Activated CD4-positive, CD25-positive, alpha-beta regulatory T cell treated with anti-CD3 and anti-CD28 coated beads, Interleukin-2, amount 50 U/mL, for 16 hours (primary cell): Measurements from ENCODE around the gene TBCD.

Experiments
- DNase-seq: peaks from one replicate; pipeline ENCODE4 v3.0.0-alpha.2; 2020; ENCODE audit warnings: low read depth, low spot score

TBCD gene

DNA sequence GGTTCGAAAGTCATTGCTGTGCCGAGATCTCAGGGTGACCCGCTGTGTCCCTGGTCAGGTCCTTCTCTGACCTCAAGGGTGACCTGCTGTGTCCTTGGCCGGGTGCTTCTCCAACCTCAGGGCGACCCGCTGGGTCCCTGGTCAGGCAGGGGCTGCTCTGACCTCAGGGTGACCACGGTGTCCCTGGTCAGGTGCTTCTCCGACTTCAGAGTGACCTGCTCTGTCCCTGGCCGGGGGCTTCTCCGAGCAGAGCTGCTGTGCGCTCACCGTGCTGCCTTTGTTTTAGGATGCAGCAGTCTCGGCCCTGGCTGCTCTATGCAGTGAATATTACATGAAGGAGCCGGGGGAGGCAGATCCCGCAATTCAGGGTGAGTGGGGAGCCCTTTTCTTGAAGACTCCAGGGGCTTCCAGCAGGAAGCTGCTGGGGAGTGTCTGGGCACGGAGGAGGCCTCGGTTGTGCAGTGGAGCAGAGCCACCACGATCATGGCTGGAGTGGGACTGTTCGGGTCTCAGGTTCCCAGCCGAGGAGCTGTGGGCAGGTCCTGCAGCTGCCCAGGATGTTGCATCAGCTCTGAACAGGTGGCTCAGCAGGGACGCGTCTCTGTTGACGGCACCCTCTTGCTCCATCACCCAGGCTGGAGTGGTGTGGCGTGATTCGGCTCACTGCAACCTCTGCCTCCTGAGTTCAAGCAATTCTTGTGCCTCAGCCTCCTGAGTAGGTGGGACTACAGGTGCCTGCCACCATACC, 171.7 kb downstream of the TBCD start:
- no peak for DNase-seq

DNA sequence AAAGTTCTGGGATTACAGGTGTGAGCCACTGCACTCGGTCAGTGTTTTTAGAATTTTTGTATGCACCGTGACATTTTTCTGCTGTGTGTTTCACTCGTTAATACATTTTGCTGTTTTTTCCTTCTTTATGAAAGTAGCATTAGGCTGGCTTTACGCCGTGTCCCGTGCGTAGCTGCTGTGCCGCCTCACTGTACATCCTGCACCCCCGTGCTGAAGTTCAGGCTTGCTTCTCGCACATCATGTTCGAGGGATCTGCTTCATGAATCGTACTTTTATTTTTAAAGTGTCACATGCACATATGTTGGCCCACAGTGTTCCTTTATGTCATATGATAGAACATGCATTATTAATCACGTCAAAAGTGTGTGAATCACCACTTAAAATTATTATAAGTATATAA, 172.3 kb downstream of the TBCD start:
- no peak for DNase-seq

DNA sequence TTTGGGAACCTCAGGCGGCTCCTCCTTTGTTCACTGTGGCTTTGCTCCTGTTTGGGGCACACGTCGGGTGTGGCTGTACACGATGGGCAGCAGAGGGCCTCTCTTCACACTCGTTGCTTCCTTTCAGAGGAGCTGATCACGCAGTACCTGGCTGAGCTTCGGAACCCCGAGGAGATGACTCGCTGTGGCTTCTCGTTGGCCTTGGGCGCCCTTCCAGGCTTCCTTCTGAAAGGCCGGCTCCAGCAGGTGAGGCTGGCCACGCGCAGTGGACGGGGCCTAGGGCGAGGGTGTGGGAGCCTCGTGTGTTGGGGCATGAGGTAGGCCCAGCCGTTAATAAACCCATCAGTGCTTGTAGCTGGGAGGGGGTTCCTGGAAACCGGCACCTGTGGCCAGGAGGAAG, 172.9 kb downstream of the TBCD start:
- DNase-seq, result no peak

DNA sequence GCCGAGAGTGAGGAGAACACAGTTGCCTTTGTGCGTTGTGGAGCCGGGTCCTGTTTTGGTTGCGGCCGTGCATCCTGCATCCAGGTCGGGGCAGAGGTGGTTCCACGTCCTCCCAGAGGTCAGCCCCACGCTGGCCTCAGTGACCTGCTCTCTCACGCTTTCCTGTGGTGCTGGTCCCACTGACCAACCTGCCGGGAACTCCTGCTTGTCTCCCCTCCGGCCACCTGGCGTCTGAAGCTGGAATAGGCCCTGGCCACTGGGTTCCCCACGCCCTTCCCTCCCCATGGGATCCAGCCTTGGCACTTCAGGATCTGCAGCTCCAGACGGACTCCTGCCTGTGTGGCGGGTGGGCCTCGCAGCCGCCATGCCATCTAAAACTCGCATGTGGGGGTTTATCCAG, 173.5 kb downstream of the TBCD start:
- no peak for DNase-seq

DNA sequence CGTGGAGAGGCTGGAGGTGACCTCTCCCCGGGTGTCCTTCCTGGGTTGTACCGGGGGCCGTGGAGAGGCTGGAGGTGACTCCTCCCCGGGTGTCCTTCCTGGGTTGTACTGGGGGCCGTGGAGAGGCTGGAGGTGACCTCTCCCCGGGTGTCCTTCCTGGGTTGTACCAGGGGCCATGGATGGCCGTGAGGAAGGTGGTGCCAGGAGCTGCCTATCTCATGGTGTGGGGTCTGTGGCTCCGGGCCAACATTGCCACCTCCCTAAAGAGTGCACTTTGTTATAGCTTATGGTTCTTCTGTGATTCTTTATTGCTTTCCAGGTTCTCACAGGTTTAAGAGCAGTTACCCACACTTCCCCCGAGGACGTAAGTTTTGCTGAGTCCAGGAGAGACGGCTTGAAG, 174.2 kb downstream of the TBCD start:
- DNase-seq, result no peak

DNA sequence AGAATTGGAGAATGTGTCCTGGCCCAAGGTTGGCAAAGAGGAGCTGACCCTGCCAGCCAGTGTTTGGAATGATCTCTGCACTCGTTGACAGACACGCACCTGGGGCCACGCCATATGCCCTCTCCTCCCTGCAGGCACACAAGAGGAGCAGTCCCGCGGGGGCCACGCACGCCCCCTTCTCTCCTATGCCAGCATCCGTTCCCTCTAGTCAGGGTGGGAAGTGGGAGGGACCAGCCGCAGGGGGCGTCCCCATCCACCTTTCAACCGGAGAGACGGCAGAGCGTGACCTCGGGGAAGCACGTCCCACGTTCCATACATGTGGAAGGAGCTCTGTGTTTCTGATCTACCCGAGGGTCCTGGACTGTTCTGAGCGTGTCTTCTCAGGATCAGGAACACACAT, 174.9 kb downstream of the TBCD start:
- no peak for DNase-seq

DNA sequence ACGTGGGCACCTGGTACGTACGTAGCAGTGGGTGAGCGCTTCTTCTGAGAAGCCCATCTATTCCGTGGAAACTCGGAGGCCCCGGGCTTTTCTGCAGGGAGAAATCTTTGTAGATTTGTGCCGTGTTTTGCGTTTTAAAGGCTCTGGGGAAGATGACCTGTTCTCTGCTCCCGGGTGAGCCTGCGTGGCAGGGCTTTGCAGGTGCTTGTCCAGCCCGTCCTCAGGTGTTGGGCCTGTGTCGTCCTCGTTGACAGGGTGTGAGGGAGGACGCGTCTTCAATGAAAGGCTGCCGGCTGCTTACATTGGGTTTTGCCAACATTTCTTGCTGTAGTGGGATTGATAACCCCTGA, 175.4 kb downstream of the TBCD start:
- no peak for DNase-seq

DNA sequence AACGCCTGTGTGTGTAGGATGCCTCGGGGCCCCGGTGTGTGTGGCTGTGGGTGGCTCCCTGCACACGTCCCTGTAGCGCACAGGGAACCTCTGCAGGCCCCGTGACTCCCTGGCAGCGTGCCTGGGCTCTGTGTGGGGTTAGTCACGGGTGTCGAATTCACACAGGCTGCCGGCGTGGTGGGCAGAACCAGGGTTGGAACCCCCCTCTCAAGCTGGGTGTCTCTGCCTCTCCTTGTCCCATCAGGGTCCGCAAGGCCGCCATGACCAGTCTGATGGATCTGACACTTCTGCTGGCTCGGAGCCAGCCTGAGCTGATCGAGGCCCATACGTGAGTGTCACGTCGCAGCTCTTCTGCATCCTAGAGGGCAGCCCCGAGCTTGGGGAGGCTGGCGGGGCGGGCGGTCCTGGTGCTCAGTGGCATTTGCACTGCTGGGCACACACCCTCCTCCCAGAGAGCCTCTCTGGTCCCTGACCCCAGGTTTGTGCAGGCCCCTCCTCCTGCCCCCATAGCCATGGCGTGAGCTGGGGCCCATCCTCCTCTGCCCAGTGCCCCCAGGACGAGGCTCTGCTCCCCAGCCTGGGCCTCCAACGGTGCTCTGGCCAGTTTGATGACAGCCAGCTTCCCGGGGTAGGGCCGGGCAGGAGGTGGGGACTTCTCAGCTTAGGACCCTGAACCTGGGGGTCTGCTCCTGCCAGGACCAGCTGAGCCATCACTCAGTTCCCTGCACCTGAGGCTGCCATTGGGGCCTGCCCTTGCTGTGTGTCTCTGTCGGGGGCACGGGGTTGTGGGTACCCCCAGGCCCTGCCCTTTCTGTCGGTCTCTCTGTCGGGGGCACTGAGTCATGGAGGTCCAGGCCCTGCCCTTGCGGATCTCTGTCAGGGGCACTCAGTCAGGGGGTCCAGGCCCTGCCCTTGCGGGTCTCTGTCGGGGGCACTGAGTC, 176.1 kb downstream of the TBCD start:
- DNase-seq, result no peak

DNA sequence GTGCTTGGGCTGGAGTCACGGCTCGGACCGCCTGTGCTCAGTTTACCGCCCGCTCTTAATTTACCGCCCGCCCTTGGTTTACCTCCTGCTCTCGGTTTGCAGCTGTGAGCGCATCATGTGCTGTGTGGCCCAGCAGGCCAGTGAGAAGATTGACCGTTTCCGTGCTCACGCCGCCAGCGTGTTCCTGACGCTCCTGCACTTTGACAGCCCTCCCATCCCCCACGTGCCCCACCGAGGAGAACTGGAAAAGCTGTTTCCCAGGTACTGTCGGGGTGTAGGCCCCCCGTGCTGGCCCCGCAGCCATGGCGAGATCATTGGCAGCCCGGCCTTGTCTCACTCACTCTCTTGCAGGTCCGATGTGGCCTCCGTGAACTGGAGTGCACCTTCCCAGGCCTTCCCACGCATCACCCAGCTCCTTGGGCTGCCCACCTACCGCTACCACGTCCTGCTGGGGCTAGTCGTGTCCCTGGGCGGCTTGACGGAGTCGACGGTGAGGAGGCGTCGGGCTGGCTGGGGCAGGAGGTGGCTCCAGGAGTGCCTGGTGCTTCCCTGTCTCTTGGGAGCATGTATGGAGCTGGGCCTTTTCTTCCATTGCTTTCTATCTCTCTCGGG, 177.3 kb downstream of the TBCD start:
- no peak for DNase-seq

DNA sequence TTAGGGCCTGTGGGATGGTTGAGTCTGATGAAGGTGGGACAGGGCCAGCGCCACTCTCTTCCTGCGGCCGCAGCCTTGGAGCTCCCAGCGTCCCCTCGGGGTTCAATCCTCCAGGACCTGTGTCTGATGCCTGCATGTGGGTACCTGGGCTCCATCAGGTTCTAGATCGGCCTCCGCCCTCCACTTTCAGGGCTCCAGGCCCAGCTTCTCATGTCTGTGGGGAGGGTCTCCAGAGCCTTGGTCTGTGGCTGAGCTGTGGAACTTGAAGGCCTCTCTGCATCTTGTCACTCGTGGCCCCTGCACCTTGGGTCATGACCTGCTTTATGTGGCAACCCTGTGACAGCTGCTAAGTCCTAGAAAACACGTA, 177.8 kb downstream of the TBCD start:
- no peak for DNase-seq

DNA sequence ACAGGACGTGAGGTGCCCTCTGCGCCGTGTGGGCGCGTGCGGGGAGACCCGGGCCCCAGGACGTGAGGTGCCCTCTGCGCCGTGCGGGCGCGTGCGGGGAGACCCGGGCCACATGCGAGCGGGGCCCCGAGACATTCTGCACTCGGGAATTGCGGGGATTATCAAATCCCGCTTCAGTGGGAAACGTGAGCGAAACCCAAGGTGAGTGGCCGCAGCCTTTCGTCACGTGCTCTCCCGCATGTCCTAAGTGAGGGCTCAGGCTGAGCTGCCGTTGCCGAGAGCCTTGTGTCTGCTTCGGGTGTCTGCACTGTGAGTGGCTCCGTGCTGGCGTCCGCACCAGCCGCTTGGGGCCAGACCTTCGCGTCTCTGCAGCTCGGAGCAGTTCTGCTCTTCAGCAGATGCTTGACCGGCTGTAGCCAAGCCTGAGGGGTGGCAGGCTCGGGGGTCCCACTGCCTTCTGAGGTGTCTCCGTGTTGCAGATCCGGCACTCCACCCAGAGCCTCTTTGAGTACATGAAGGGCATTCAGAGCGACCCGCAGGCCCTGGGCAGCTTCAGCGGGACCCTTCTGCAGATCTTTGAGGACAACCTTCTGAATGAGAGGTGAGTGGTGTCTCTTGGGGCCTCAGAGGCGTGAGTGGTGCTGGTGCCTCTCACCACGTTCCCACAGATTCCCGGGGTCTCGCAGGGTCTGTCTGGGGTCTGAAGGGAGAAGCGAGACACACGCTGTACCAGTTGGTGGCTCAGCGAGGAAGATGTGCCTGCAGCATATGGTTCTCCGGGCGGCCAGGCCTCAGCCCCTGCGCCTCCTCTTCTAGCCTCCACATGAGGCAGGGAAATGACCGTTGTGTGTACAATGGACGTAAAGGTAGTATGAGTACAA, 178.4 kb downstream of the TBCD start:
- DNase-seq, result no peak

DNA sequence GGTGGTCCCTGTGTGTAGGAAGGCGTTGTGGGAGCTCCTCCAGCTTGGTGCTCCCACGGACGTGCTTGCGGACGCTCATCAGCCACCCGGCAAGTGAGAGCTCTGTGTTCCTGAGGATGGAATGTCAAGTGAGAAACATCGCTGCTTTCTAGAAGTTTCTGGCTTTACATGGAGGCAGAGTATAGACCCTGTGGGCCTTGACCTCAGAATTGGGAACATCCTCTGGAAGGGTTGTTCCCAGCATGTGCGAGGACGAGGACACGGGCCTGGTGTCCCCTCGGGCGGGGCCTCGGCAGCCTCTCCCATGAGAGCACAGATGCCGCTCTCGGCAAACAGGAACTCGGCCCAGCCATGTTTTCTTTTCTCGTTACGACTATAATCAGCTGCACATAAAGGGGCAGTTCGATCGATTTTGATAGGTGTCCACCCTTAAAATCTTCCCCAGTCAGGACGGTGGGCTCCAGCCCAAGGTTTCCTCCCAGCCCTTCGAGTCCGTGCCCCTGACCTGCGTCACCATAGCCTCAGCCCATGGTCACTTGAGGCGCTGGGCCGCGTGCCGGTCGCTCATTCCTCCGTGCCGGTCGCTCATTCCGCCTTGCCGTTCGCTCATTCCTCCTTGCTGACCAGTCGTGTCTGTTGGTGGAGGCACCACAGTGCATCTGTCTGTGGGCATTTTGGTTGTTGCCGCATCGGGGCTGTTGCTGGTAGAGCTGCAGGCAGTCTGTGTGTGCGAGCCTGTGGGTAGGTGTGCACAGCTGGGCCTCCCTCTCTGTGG, 179.2 kb downstream of the TBCD start:
- no peak for DNase-seq

DNA sequence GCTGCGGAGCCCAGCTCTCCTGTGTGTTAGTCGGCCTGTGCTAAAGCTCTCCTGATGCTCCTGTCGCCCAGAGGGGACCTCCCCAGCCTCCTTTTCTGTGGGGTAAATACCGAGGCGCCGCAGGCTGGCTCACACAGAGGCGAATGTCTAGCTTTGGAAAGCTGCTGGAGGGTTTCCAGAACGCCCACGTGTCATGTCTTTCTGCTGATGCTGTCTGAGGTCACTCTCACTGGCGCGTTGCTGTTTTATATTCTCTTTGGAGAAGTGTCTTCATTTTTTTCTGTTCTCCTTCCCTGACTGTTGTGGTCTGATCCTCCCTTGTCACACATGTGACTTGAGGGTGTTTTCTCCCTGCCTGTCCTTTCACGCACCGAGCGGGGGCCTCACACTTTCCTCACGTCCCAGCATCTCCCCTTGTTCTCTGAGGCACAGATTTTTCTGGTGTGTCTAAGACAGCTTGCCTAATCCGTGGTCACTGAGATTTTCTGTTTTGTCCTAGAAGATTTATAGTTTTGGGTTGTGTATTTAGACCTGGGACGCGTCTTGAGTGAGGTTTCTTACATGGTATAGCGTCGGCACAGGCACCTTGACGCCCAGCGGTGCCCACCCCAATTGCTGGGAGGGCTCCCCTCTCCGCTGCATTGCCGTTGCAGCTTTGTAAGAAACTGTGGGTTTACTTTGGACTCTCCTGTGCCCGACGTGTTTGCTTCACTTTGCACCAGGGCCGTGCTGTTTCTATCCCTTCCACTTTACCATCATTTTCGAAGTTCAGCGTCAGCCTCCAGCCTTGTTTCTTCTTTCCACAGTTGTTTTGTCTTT, 180.0 kb downstream of the TBCD start:
- no peak for DNase-seq

DNA sequence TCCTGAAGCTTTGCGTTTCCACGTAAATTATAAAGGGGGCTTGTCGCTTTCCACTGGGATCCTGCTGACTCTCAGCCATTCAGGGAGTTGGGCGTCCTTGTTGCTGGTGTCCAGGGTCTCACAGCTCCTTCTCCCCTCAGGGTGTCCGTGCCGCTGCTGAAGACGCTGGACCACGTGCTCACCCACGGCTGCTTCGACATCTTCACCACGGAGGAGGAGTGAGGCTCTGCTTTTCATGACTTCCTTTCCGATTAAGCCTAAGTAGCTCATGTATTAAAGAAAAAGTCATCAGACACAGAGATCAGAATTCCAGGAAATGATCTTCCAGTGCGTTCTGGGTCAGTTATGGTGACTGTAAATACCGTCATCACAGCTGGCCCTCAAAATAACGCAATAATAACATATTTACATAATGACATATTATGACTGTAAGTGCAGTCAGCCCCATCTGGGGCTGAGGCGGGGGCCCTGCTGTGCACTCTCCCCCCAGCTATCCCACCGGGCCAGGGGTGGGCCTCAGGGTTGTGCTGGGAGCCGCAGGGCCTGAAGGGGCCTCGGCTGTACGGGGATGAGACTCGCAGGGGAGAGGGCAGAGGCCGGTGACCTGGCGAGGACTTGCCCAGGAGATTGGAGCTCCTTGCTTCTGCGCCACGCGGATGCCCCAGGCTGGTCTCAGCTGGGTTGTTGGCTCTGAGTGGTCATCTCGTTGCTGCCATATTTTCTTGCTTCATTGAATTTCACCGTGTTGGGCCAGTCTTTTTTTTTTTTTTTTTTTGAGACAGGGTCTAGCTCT, 180.8 kb downstream of the TBCD start:
- no peak for DNase-seq

DNA sequence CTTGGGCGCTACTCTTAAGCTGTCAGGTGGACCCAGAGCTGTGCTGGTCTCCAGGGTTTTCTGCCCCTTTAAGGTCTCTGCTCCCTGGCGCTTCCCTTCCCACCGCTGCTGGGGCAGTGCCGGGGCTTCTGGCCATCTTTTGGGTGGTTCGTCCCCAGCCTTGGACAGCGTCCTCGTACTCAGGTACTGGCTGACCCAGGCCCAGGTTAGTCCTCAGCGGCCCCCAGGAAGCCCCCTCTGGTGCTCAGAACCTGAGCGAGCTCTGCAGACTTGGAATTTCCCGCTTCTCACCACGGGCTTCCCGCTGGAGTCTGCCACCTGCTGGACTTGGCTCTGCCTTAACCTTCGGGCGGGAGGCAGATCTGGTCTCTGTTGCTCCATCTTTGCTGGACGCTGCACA, 182.0 kb downstream of the TBCD start:
- DNase-seq, result no peak

DNA sequence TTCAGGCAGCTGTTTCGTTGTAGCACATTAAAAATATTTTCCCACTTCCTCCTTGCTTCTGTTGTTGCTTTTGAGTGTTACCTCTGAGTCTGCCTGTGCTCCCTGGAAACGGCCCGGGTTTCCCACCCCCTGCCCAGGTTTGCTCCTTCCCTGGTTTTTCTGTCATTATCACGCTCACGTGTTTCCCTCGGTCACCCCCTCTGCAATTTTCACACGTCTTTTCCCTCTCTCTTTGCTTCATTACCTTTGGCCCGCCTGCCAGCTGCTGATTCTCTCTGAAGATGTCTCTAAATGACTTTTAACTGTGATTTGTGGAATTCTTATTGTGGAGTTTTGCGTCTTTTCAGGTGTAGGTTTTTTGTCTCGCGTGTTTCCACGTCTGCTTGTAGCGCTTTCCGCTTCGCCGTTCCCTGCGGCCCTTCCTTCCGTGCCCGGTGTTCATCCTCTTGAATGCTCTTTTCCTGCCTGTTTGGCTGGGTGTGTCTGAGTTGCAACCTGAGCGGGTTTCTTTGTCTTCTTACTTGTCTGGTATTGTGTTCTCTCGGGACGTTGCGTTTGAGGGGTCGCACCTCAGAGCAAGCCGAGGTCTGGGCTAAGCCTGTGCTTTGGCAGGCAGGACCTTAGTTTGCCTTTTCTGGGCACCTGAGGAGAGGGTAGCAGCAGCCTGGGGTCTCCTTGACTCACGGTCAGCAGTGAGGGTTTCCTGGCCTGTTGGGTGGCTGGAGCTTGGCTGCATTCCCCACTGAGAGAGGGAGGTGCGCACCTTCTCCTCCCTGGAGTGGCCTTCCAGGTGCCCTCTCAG, 184.3 kb downstream of the TBCD start:
- no peak for DNase-seq

DNA sequence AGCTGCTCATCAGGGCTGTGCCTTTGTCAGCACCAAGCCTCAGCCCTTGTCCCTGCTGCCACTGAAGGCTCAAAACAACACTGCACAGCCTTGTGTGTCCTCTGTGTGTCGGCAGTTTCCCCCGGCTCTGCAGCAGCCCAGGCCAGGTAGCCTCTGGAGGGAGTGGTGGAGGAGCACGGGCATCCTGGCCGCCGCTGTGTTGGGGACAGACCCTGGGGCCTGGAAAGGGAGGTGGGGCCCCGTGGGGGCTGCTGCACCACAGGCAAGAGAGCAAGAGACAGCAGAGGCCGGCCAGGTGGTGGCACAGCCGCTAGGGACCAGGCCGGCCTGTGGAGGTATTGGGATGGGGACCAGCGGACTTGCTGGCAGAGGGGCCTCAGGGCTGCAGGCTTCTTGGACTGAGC, 184.9 kb downstream of the TBCD start:
- DNase-seq, result no peak
